Keratinocyte (primary cell): ENCODE results near the gene CDCA5. TPM values are rescaled to one million over a fixed set of nuclear protein-coding genes. Genes with fewer than 3 reads are reported as not detected.

Source experiments
- DNase-seq: peaks from one replicate; pipeline ENCODE4 v3.0.0-alpha.2; 2011; ENCODE audit warnings: low read depth, missing footprints, low spot score
- FAIRE-seq: peaks from 2 replicates; lab custom pipeline; 2011; peaks lifted over from hg19 to GRCh38; lab: Jason Lieb, UNC
- H2AFZ ChIP-seq: 2 replicates; pipeline ENCODE4 v1.6.0; 2012; ENCODE audit warnings: low read length, control low read depth, inconsistent platforms; ENCODE audit not compliant: control insufficient read depth
- H3K27ac ChIP-seq: 2 replicates; pipeline ENCODE4 v1.5.1; 2011; ENCODE audit warnings: low read length; ENCODE audit not compliant: control insufficient read depth, insufficient read depth
- H3K27me3 ChIP-seq: 3 replicates; pipeline ENCODE4 v1.6.0; 2011; ENCODE audit warnings: low read length; ENCODE audit not compliant: control insufficient read depth, insufficient read depth; ENCODE audit errors: extremely low read depth
- H3K36me3 ChIP-seq, 2 experiments: 2 replicates in 1 of 2; 3 replicates in 1 of 2; pipeline ENCODE4 v1.5.1; 2011; ENCODE audit warnings: low read length in 2 of 2, mild to moderate bottlenecking in 1 of 2; ENCODE audit not compliant: control insufficient read depth in 2 of 2, insufficient read depth in 2 of 2; ENCODE audit errors: extremely low read depth in 1 of 2
- H3K4me1 ChIP-seq: 3 replicates; pipeline ENCODE4 v1.5.1; 2011; ENCODE audit warnings: low read length; ENCODE audit not compliant: control insufficient read depth, insufficient read depth; ENCODE audit errors: extremely low read depth
- H3K4me2 ChIP-seq: 3 replicates; pipeline ENCODE4 v1.6.0; 2011; ENCODE audit warnings: low read depth, low read length; ENCODE audit not compliant: control insufficient read depth, insufficient read depth; ENCODE audit errors: extremely low read depth
- H3K4me3 ChIP-seq, 3 experiments: fragments of 200-600 bp in 1 of 3; sonication (generic) in 1 of 3; 2 replicates in 2 of 3; 3 replicates in 1 of 3; pipeline ENCODE4 v1.5.1; 2011 to 2016; ENCODE audit warnings: low read length in 3 of 3, mild to moderate bottlenecking in 3 of 3, control low read depth in 2 of 3, inconsistent platforms in 1 of 3, low read depth in 1 of 3, mixed read lengths in 1 of 3, mixed run types in 1 of 3, moderate library complexity in 1 of 3; ENCODE audit not compliant: control insufficient read depth in 2 of 3, insufficient read depth in 2 of 3; ENCODE audit errors: extremely low read depth in 1 of 3
- H3K79me2 ChIP-seq: 2 replicates; pipeline ENCODE4 v1.6.0; 2012; ENCODE audit warnings: low read length; ENCODE audit not compliant: control insufficient read depth, insufficient read depth
- H3K9ac ChIP-seq: 3 replicates; pipeline ENCODE4 v1.6.0; 2011; ENCODE audit warnings: low read length; ENCODE audit not compliant: control insufficient read depth, insufficient read depth; ENCODE audit errors: extremely low read depth
- H3K9me1 ChIP-seq: 3 replicates; pipeline ENCODE4 v1.6.0; 2011; ENCODE audit warnings: low read length; ENCODE audit not compliant: control insufficient read depth, insufficient read depth; ENCODE audit errors: extremely low read depth
- H3K9me3 ChIP-seq: 2 replicates; pipeline ENCODE4 v1.5.1; 2012; ENCODE audit warnings: low read depth, low read length; ENCODE audit not compliant: control insufficient read depth
- H4K20me1 ChIP-seq: 3 replicates; pipeline ENCODE4 v1.6.0; 2011; ENCODE audit warnings: low read length; ENCODE audit not compliant: control insufficient read depth, insufficient read depth; ENCODE audit errors: extremely low read depth
- CTCF ChIP-seq, 3 experiments: IDR thresholded peaks in 1 of 3; conservative IDR thresholded peaks in 1 of 3; optimal IDR thresholded peaks in 1 of 3; 2 replicates in 2 of 3; 3 replicates in 1 of 3; pipeline versions ENCODE3 to v1.5.1; 2011; ENCODE audit warnings: low read length in 3 of 3, mild to moderate bottlenecking in 3 of 3, moderate library complexity in 2 of 3, control low read depth in 1 of 3, inconsistent platforms in 1 of 3; ENCODE audit not compliant: insufficient read depth in 2 of 3; ENCODE audit errors: extremely low read depth in 1 of 3
- EZH2 ChIP-seq: IDR thresholded peaks from one replicate; pipeline ENCODE4 v1.6.1; 2012; ENCODE audit warnings: inconsistent platforms, mild to moderate bottlenecking, low read length, moderate library complexity
- dilution Hi-C: fragments of 300-500 bp; cut with MboI; formaldehyde crosslinking; loops from one replicate; pipeline ENCODE4 v1.7.0; 2020; ENCODE audit warnings: low sequenced_read_pairs; ENCODE audit not compliant: extremely low pct_ligation_motif_present
- polyA plus RNA-seq, 5 experiments: library from polyadenylated mRNA; depleted of rRNA in 3 of 5; stranded (reverse) in 3 of 5; stranded (forward) in 1 of 5; unstranded in 1 of 5; fragments of >200 nt; gene quantifications; 1 replicate in 1 of 5; 2 replicates in 3 of 5; 3 replicates in 1 of 5; pipeline versions ENCODE4 v1.2.1 to v1.2.3, GENCODE V29; 2011 to 2012; ENCODE audit warnings: missing spikeins in 2 of 5, low read depth in 1 of 5, low replicate concordance in 1 of 5

CDCA5 gene
- polyA plus RNA-seq, 1 donor (not counting 4 experiments of a cell fraction or from before 2014, with no cell fraction given): 8.0 TPM

DNA sequence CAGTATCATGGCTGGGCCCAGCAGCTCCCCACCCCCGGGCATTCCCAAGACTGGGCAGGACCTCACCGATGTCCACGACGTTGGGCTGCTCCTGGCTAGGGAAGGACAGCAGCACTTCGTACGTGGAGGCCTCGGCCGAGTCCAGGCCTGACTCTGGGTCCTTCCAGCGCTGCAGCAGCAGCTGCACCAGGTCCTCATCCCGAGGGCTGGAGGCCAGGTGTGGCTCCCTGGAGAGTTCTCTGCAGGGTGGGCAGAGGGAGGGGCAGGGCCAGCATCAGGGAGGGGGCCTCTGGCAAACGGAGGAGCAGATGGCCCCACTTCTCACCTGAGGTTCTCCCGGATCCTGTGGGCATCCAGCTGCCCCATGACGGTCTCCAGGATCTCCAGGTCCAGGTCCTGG lies 25.8 kb downstream of the CDCA5 start:
- Histone ChIP-seq H3K9ac (no peak overlapping the region), H3K4me1 (no peaks in the 10 kb centered on the region), H3K79me2 (no peaks in the 10 kb centered on the region), H3K36me3 (no peaks in the 10 kb centered on the region), H4K20me1 (no peaks in the 10 kb centered on the region), H2AFZ (no peak overlapping the region), H3K4me3 (no peak overlapping the region), H3K27ac (no peak overlapping the region), H3K9me3 (no peaks in the 10 kb centered on the region), H3K9me1 (no peaks in the 10 kb centered on the region), H3K27me3 (peaks cover 4% of the 10 kb centered on the region), H3K4me2 (no peak overlapping the region)
- FAIRE-seq: no peak
- dilution Hi-C loops: no loop called here
- TF ChIP-seq EZH2 (no peak), CTCF (optimal IDR thresholded peaks at IDR 0.05 in 1 of 3, IDR thresholded peaks at IDR 0.05 in 1 of 3, conservative IDR thresholded peaks at IDR 0.05 in 1 of 3; ENCODE audit: extremely low read depth in 1 of 3, insufficient read depth in 2 of 3, low read length in 3 of 3) (no peak)
- no peak for DNase-seq

DNA sequence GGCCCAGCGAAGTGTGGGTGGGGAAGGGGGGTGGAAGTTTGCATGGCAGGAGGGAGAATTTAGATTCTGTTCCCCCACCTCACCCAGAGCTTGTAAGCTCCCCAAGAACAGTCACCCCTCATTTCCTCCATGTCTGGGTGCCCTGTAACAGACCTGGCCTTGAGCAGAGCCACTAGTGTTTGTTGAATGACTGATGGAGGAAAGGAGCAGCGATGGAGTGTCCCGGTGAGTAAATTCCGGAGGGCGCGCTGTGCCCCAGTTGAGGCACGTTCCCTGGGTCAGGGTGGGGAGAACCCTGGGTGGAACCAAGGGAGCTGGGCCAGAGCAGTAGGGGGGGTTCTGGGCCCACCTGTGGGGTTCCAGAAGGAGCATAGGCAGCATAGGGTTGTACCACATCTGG lies 26.3 kb downstream of the CDCA5 start:
- Histone ChIP-seq H3K27ac (no peak overlapping the region), H3K9me1 (no peaks in the 10 kb centered on the region), H2AFZ (no peak overlapping the region), H3K9ac (no peak overlapping the region), H3K9me3 (no peaks in the 10 kb centered on the region), H4K20me1 (no peaks in the 10 kb centered on the region), H3K4me1 (no peaks in the 10 kb centered on the region), H3K4me3 (no peak overlapping the region), H3K4me2 (no peak overlapping the region), H3K27me3 (peaks cover 4% of the 10 kb centered on the region), H3K36me3 (no peaks in the 10 kb centered on the region), H3K79me2 (no peaks in the 10 kb centered on the region)
- FAIRE-seq (no peak), DNase-seq (no peak)
- no peak for TF ChIP-seq CTCF (optimal IDR thresholded peaks at IDR 0.05 in 1 of 3, IDR thresholded peaks at IDR 0.05 in 1 of 3, conservative IDR thresholded peaks at IDR 0.05 in 1 of 3; ENCODE audit: extremely low read depth in 1 of 3, insufficient read depth in 2 of 3, low read length in 3 of 3)
- TF ChIP-seq EZH2: no peak
- dilution Hi-C loops: no loop called here
